ENCODE results near the gene ARHGAP44.

The ARHGAP44 gene

GRCh38 chr17:13027246-13027645 is 237.9 kb downstream of the ARHGAP44 start:
- DNase-seq (ENCODE audit: low read depth): no peak
- no peak overlapping the region for H3K4me3 ChIP-seq (ENCODE audit: control insufficient read depth, low read depth, low read length)
- TF ChIP-seq, protein P1, sequence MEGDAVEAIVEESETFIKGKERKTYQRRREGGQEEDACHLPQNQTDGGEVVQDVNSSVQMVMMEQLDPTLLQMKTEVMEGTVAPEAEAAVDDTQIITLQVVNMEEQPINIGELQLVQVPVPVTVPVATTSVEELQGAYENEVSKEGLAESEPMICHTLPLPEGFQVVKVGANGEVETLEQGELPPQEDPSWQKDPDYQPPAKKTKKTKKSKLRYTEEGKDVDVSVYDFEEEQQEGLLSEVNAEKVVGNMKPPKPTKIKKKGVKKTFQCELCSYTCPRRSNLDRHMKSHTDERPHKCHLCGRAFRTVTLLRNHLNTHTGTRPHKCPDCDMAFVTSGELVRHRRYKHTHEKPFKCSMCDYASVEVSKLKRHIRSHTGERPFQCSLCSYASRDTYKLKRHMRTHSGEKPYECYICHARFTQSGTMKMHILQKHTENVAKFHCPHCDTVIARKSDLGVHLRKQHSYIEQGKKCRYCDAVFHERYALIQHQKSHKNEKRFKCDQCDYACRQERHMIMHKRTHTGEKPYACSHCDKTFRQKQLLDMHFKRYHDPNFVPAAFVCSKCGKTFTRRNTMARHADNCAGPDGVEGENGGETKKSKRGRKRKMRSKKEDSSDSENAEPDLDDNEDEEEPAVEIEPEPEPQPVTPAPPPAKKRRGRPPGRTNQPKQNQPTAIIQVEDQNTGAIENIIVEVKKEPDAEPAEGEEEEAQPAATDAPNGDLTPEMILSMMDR (IDR thresholded peaks at IDR 0.05; ENCODE audit: control insufficient read depth, insufficient read depth, low read depth, low read length, missing control alignments): no peak

DNA sequence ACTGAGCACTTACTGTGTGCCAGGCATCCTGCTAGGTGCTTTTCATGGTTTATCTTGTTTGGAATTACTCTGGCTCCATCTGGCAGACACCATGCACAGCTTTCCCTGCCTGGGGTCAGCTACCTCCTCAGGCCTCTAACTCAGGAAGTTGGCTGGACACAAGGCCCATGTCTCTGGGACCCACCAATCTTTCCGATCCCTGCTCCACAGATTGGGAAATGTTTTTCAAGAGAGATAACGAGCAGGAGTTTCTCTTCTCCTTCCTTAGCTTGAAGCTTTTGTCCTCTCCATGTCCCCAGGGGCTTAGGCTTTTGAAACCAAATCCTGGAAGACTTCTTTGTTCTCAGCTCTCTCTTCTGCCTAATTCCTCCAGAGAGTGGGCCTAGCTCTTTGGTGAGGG is 240.0 kb downstream of the ARHGAP44 start:
- no peak overlapping the region for H3K4me3 ChIP-seq (ENCODE audit: control insufficient read depth, low read depth, low read length)
- DNase-seq (ENCODE audit: low read depth): no peak
- TF ChIP-seq, protein P1 (IDR thresholded peaks at IDR 0.05; ENCODE audit: control insufficient read depth, insufficient read depth, low read depth, low read length, missing control alignments): no peak

GRCh38 chr17:13030056-13030455 is 240.8 kb downstream of the ARHGAP44 start:
- no peak for DNase-seq (ENCODE audit: low read depth)
- TF ChIP-seq, protein P1 (IDR thresholded peaks at IDR 0.05; ENCODE audit: control insufficient read depth, insufficient read depth, low read depth, low read length, missing control alignments): no peak
- H3K4me3 ChIP-seq (ENCODE audit: control insufficient read depth, low read depth, low read length): no peak overlapping the region

DNA sequence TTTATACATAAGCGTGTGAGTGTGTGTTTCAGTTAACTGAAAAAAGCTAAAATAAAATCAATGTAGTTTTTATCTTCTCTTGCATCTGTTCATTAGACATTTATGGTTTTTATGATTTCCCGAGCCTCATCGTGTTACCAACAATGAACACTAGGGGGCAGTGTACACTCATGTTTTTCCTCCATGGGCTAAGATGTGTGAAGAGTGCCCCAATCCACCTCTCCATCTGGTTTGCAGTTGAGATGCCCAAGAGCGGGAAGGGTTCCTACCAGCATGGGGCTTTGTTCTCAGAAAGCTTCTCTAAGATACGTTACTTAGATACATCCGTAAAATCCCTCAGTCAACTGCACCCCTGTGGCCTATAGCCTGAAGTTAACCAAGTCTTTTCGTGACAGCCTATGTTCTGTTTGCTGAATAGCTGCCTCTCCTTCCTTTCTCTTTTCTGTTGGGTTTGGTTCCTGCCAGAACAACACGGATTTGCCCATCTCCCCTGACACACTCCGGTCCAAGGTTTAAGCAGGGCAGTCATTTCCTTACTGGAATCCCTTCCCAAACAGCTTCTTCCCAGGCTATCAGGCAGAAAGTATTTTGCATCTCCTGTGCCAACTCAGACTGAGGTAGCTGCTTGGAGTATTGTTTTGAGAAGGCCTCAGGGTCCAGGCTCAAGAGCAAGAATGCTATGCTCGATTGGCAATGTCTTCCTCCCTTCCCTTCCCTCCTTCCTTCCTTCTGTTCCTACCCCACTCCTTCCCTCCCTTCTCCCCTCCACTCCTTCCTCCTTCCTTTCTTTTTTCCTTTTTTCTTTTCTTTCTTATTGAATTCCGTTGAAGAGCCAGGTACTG is 241.4 kb downstream of the ARHGAP44 start:
- TF ChIP-seq, protein P1 (IDR thresholded peaks at IDR 0.05; ENCODE audit: control insufficient read depth, insufficient read depth, low read depth, low read length, missing control alignments): peak; percentile 73
- H3K4me3 ChIP-seq (ENCODE audit: control insufficient read depth, low read depth, low read length): no peak overlapping the region
- no peak for DNase-seq (ENCODE audit: low read depth)

- TF ChIP-seq, protein P1 (IDR thresholded peaks at IDR 0.05; ENCODE audit: control insufficient read depth, insufficient read depth, low read depth, low read length, missing control alignments): peak; percentile 84
- H3K4me3 ChIP-seq (ENCODE audit: control insufficient read depth, low read depth, low read length): no peak overlapping the region
- no peak for DNase-seq (ENCODE audit: low read depth)
Observed at GRCh38 chr17:13031718-13032350, 242.5 kb downstream of the ARHGAP44 start.

DNA sequence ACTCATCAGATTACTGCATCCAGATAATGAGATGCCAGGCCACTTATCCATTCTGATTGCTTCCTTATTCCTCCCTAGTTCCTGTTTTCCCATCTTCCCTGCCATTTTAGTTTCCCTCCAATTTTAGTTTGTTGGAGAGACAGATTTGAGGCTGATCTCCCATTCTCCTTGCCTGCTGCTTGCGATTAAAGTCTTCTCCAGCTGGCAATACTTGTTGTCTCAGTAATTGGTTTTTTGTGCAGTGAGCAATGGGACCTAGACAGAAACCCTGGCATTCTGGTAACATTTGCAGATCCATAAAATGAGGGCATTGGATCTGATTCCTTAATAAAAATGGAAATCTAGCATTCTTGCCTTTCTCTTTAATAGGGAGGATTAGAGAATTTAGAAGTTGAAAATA is 246.1 kb downstream of the ARHGAP44 start:
- TF ChIP-seq, protein P1 (IDR thresholded peaks at IDR 0.05; ENCODE audit: control insufficient read depth, insufficient read depth, low read depth, low read length, missing control alignments): no peak
- no peak for DNase-seq (ENCODE audit: low read depth)
- H3K4me3 ChIP-seq (ENCODE audit: control insufficient read depth, low read depth, low read length): no peak overlapping the region
